ENCODE results near the gene RAB38. TPM values are rescaled to one million over a fixed set of nuclear protein-coding genes. Genes with fewer than 3 reads are reported as not detected.

Gene RAB38
- total and polyA plus RNA-seq, 10 of the 15 experiments (the other 5 are each of a cell fraction or from before 2014, with no cell fraction given) = 8.4 to 30.5 (median 11.7) TPM

DNA sequence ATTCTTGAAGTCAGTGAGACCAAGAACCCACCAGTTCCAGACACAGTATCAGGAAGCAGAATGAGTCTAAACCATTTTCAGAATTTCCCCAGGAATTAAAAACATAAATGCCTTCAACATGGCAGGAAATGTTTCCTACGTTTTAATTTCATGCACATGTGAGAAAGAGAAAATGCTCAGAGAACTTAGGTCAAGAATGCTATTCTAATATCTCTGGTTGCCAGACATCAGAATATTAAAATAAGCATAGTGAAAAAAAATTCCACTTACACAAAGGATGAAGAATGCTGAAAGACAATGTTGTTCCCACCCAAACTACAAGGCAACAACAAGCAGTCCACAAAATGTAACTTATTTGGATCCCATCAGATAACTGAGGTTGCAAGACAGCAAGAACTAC, 104.8 kb downstream of the RAB38 start:
- no TSS peak for BruUV-seq (replicated peaks)
- RAD21 ChIA-PET (ENCODE audit: unreplicated experiment) = no interaction called here
- no peak for DNase-seq (ENCODE audit: low read depth, low spot score)
- H3K4me1 ChIP-seq (ENCODE audit: control insufficient read depth, insufficient read depth, low read length) = no peaks in the 10 kb centered on the region
- H4K20me1 ChIP-seq (ENCODE audit: control insufficient read depth, insufficient read depth) = no peaks in the 10 kb centered on the region
- SMC1A ChIA-PET (ENCODE audit: uncharacterized antibody, unreplicated experiment) = interaction anchor here (0.9 to 1.0 kb wide), 2 partner anchors 54 to 98 kb away, joined by 3 read pairs; no protein-coding TSS in a partner anchor
- CTCF ChIA-PET = interaction anchor here (1.0 kb wide), 1 partner anchor 168 kb away, joined by 3 read pairs; no protein-coding TSS in a partner anchor
- no peaks in the 10 kb centered on the region for H3K79me2 ChIP-seq (ENCODE audit: control insufficient read depth, insufficient read depth, low read length)
- no peak for FAIRE-seq
- intact Hi-C loops (cut with micrococcal nuclease; ENCODE audit: unreplicated experiment) (no loop called here), in situ Hi-C loops (cut with MboI) (no loop called here)
- H3K4me2 ChIP-seq (ENCODE audit: control insufficient read depth, insufficient read depth) = no peak overlapping the region
- 33% methylated on average over 1 of the region's 1 CpG for WGBS (ENCODE audit: insufficient coverage, insufficient replicate concordance, low lambda C conversion rate, missing lambda C conversion rate)
- no peaks in the 10 kb centered on the region for H3K36me3 ChIP-seq (ENCODE audit: control insufficient read depth in 2 of 2, insufficient read depth in 2 of 2, low read length in 1 of 2)
- POLR2A ChIA-PET = no interaction called here
- no peaks in the 10 kb centered on the region for H3K9me3 ChIP-seq (replicated peaks; ENCODE audit: control insufficient read depth, insufficient read depth, low read length)
- H3K4me3 ChIP-seq = no peak overlapping the region
- H2AFZ ChIP-seq (ENCODE audit: control insufficient read depth, low read depth, low read length) = no peak overlapping the region
- H3K27me3 ChIP-seq (replicated peaks in 1 of 2; ENCODE audit: control insufficient read depth in 2 of 2, insufficient read depth in 2 of 2, low read length in 1 of 2) = 0 out of 4 replicates have a peak, but pooled peaks cover 0 to 3% of the 10 kb centered on the region in 2 experiments
- no peak overlapping the region for H3K9ac ChIP-seq (ENCODE audit: control insufficient read depth, insufficient read depth, low read length)
- H3K27ac ChIP-seq (ENCODE audit: control insufficient read depth, insufficient read depth) = no peak overlapping the region
- ATAC-seq = no peak
- no peak for TF ChIP-seq BRCA1 (IDR thresholded peaks at IDR 0.05; ENCODE audit: low read depth, low read length)
- TF ChIP-seq FOXK2 (IDR thresholded peaks at IDR 0.05) = no peak
- TF ChIP-seq MEF2A (IDR thresholded peaks at IDR 0.05; ENCODE audit: insufficient read depth, low read depth, low read length) = no peak
- TF ChIP-seq IRF5 (IDR thresholded peaks at IDR 0.05; ENCODE audit: borderline replicate concordance) = no peak
- TF ChIP-seq ZNF622 (IDR thresholded peaks at IDR 0.05) = no peak
- no peak for TF ChIP-seq ELK1 (IDR thresholded peaks at IDR 0.05; ENCODE audit: low read depth, low read length)
- no peak for TF ChIP-seq WRNIP1 (IDR thresholded peaks at IDR 0.05; ENCODE audit: borderline replicate concordance, low read depth, low read length)
- no peak for TF ChIP-seq ZNF217 (IDR thresholded peaks at IDR 0.05)
- no peak for TF ChIP-seq ATF2 (IDR thresholded peaks at IDR 0.05; ENCODE audit: low read length)
- no peak for TF ChIP-seq GATAD2B (conservative IDR thresholded peaks at IDR 0.05; ENCODE audit: low read depth)
- no peak for TF ChIP-seq TCF7 (IDR thresholded peaks at IDR 0.05; ENCODE audit: borderline replicate concordance)
- TF ChIP-seq MYC (IDR thresholded peaks at IDR 0.05; ENCODE audit: insufficient read depth, insufficient read length, insufficient replicate concordance, low read length, severe bottlenecking) = no peak
- TF ChIP-seq NR2C2 (IDR thresholded peaks at IDR 0.05; ENCODE audit: borderline replicate concordance, control insufficient read depth, insufficient read length, low read depth) = no peak
- TF ChIP-seq, protein P1, sequence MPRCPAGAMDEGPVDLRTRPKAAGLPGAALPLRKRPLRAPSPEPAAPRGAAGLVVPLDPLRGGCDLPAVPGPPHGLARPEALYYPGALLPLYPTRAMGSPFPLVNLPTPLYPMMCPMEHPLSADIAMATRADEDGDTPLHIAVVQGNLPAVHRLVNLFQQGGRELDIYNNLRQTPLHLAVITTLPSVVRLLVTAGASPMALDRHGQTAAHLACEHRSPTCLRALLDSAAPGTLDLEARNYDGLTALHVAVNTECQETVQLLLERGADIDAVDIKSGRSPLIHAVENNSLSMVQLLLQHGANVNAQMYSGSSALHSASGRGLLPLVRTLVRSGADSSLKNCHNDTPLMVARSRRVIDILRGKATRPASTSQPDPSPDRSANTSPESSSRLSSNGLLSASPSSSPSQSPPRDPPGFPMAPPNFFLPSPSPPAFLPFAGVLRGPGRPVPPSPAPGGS (IDR thresholded peaks at IDR 0.05; ENCODE audit: borderline replicate concordance, insufficient read depth, low read depth, low read length, poor library complexity, severe bottlenecking) = no peak
- no peak for TF ChIP-seq IKZF1 (conservative IDR thresholded peaks at IDR 0.05)
- TF ChIP-seq SMARCA5 (IDR thresholded peaks at IDR 0.05) = no peak
- no peak for TF ChIP-seq NFIC (IDR thresholded peaks at IDR 0.05; ENCODE audit: low read depth, low read length)
